SU-DHL-6 (cell line): ENCODE measurements around the gene TRIM9.

Experiments
- H2AFZ ChIP-seq: fragments of 200-600 bp; sonication (generic); 2 replicates; pipeline ENCODE4 v1.6.1; 2014; ENCODE audit warnings: low read depth, mild to moderate bottlenecking, moderate library complexity, mixed read lengths, antibody characterized with exemption, low read length; ENCODE audit not compliant: severe bottlenecking
- H3F3A ChIP-seq: fragments of 200-600 bp; shearing (Covaris generic); 2 replicates; pipeline ENCODE4 v1.6.0; 2016; ENCODE audit warnings: antibody characterized with exemption, mild to moderate bottlenecking; ENCODE audit not compliant: insufficient read depth
- H3K27ac ChIP-seq: fragments of 200-600 bp; sonication (generic); 2 replicates; pipeline ENCODE4 v1.5.1; 2016; ENCODE audit warnings: low read depth, mild to moderate bottlenecking, low read length, moderate library complexity, mixed read lengths
- H3K27me3 ChIP-seq: fragments of 200-600 bp; sonication (generic), shearing (Covaris generic); 2 replicates; pipeline ENCODE4 v1.6.0; 2014; ENCODE audit warnings: mild to moderate bottlenecking, low read length
- H3K36me3 ChIP-seq: fragments of 200-600 bp; sonication (generic); 2 replicates; pipeline ENCODE4 v1.6.1; 2014; ENCODE audit warnings: mild to moderate bottlenecking, low read length, mixed read lengths
- H3K4me2 ChIP-seq: fragments of 300-600, 200-600 bp; shearing (Covaris generic), sonication (generic); 2 replicates; pipeline ENCODE4 v1.6.0; 2014; ENCODE audit warnings: low read length, low read depth, mild to moderate bottlenecking; ENCODE audit not compliant: poor library complexity, severe bottlenecking
- H3K4me3 ChIP-seq: fragments of 200-600 bp; sonication (generic); 2 replicates; pipeline ENCODE4 v1.5.1; 2014; ENCODE audit warnings: antibody characterized with exemption, low read length, mild to moderate bottlenecking, mixed read lengths; ENCODE audit not compliant: insufficient read depth, poor library complexity, severe bottlenecking
- H3K79me2 ChIP-seq: fragments of 200-600 bp; sonication (generic); 2 replicates; pipeline ENCODE4 v1.6.1; 2014; ENCODE audit warnings: mild to moderate bottlenecking, low read length, moderate library complexity; ENCODE audit not compliant: insufficient read depth
- H3K9ac ChIP-seq: fragments of 200-600 bp; sonication (generic); 2 replicates; pipeline ENCODE4 v1.7.0; 2014; ENCODE audit warnings: mild to moderate bottlenecking, low read length
- H3K9me2 ChIP-seq: fragments of 200-600 bp; sonication (generic); replicated peaks from 2 replicates; pipeline ENCODE4 v1.6.1; 2014; ENCODE audit warnings: low read length; ENCODE audit not compliant: insufficient read depth
- H3K9me3 ChIP-seq: fragments of 200-600 bp; sonication (generic); 2 replicates; pipeline ENCODE4 v1.6.1; 2014; ENCODE audit warnings: low read length, mixed read lengths; ENCODE audit not compliant: insufficient read depth
- H4K20me1 ChIP-seq: fragments of 200-600 bp; sonication (generic); 2 replicates; pipeline ENCODE4 v1.6.1; 2014; ENCODE audit warnings: low read depth, mild to moderate bottlenecking, antibody characterized with exemption, low read length, moderate library complexity, mixed read lengths
- EZH2phosphoT487 ChIP-seq: fragments of 200-600 bp; sonication (generic), shearing (Covaris generic); conservative IDR thresholded peaks from 2 replicates; pipeline ENCODE4 v1.6.1; 2018; ENCODE audit warnings: mild to moderate bottlenecking, antibody characterized with exemption, low read length, moderate library complexity, mixed read lengths
- TF ChIP-seq, protein P1 (sequence below): fragments of 200-600 bp; sonication (generic); IDR thresholded peaks from one replicate; pipeline ENCODE4 v1.5.1; 2017; ENCODE audit warnings: antibody characterized with exemption, mild to moderate bottlenecking, low read length, moderate library complexity; ENCODE audit not compliant: insufficient read depth, poor library complexity, severe bottlenecking

TRIM9 gene

DNA sequence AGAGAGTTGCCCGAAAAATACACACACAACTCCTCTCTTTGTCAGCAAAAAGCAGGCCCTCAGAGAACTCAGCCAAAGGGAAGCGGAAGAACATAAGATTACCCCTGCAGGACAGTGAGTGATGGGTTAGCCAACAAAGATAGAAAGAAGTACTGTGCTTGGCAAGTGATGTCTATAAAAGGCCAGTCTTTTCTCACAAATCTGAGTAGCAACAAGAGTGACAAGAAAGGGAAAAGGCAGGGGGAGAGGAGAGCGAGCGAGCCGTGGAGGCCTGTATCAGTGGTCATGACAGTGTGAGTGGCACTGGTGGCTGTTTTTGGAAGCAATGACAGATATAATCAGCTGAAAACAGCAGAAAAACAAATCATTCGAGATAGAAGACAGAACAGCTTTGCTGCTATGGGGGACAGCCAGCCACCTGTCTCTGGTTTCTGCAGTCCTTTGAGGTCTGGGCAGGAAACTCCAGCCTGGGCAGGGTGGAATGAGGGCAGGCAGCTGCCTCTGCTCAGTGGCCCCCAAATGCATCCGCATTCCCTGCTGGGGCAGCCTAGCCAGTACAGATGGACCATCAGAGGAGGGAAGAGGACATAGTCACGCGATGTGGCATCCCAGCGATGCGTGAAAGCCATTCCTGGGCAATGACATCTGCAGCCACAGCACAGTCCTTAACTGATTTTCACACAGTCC lies 74.7 kb downstream of the TRIM9 start:
- Histone ChIP-seq H3K9me2 (no peaks in the 10 kb centered on the region), H3K9ac (no peak overlapping the region), H3K9me3 (no peaks in the 10 kb centered on the region), H3F3A (no peaks in the 10 kb centered on the region), H3K27ac (no peak overlapping the region), H3K79me2 (no peaks in the 10 kb centered on the region), H4K20me1 (no peaks in the 10 kb centered on the region), H3K4me2 (no peak overlapping the region), H3K4me3 (no peak overlapping the region), H2AFZ (no peak overlapping the region), H3K27me3 (no peaks in the 10 kb centered on the region), H3K36me3 (no peaks in the 10 kb centered on the region)
- TF ChIP-seq, protein P1, sequence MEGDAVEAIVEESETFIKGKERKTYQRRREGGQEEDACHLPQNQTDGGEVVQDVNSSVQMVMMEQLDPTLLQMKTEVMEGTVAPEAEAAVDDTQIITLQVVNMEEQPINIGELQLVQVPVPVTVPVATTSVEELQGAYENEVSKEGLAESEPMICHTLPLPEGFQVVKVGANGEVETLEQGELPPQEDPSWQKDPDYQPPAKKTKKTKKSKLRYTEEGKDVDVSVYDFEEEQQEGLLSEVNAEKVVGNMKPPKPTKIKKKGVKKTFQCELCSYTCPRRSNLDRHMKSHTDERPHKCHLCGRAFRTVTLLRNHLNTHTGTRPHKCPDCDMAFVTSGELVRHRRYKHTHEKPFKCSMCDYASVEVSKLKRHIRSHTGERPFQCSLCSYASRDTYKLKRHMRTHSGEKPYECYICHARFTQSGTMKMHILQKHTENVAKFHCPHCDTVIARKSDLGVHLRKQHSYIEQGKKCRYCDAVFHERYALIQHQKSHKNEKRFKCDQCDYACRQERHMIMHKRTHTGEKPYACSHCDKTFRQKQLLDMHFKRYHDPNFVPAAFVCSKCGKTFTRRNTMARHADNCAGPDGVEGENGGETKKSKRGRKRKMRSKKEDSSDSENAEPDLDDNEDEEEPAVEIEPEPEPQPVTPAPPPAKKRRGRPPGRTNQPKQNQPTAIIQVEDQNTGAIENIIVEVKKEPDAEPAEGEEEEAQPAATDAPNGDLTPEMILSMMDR = no peak
- no peak for TF ChIP-seq EZH2phosphoT487

DNA sequence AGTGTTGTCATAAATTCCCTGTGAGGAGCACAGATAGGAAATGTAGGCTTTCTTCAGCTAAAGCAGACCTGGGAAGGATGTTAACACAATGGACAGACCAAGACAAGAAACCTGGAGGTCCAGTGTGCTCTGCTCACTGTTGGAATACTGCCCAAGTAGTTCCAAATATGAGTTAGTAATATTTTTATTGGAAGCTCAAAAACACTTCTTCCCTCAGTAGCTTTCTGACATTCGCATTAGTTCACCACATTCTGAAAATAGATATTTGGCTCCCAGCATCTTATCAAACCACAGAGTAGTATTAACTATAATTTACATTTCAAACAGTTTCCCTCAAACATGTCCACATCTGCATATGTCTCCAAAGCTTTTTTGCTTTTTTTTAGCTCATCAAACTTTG lies 75.8 kb downstream of the TRIM9 start:
- H3F3A ChIP-seq = no peaks in the 10 kb centered on the region
- TF ChIP-seq EZH2phosphoT487 = no peak
- TF ChIP-seq, protein P1 = no peak
- H3K4me3 ChIP-seq = no peak overlapping the region
- H3K4me2 ChIP-seq = no peak overlapping the region
- H3K9ac ChIP-seq = no peak overlapping the region
- H3K9me3 ChIP-seq = no peaks in the 10 kb centered on the region
- H3K27me3 ChIP-seq = no peaks in the 10 kb centered on the region
- no peak overlapping the region for H3K27ac ChIP-seq
- H4K20me1 ChIP-seq = no peaks in the 10 kb centered on the region
- H3K9me2 ChIP-seq = no peaks in the 10 kb centered on the region
- no peak overlapping the region for H2AFZ ChIP-seq
- H3K79me2 ChIP-seq = no peaks in the 10 kb centered on the region
- no peaks in the 10 kb centered on the region for H3K36me3 ChIP-seq

GRCh38 chr14:51018521-51018920 lies 76.4 kb downstream of the TRIM9 start:
- H3K27me3 ChIP-seq = no peaks in the 10 kb centered on the region
- no peak for TF ChIP-seq EZH2phosphoT487
- TF ChIP-seq, protein P1 = no peak

More at GRCh38 chr14:51018521-51018920, 76.4 kb downstream of the TRIM9 start:
- no peak overlapping the region for H3K9ac ChIP-seq
- no peak overlapping the region for H2AFZ ChIP-seq
- H3K4me3 ChIP-seq = no peak overlapping the region
- no peaks in the 10 kb centered on the region for H3K9me3 ChIP-seq
- no peaks in the 10 kb centered on the region for H3K36me3 ChIP-seq
- no peak overlapping the region for H3K27ac ChIP-seq
- H3K79me2 ChIP-seq = no peaks in the 10 kb centered on the region
- H3F3A ChIP-seq = no peaks in the 10 kb centered on the region
- no peaks in the 10 kb centered on the region for H3K9me2 ChIP-seq
- no peaks in the 10 kb centered on the region for H4K20me1 ChIP-seq
- no peak overlapping the region for H3K4me2 ChIP-seq
